ENCODE results near the gene SLC49A3. TPM values are rescaled to one million over a fixed set of nuclear protein-coding genes. Genes with fewer than 3 reads are reported as not detected.

The SLC49A3 gene
- polyA plus RNA-seq, 1 donor from 2014 or later: not detected

- Histone ChIP-seq H3K4me2 (ENCODE audit: low read length) (no peak overlapping the region), H3K9me2 (ENCODE audit: insufficient read depth, low read length) (no peaks in the 10 kb centered on the region), H3K27ac (ENCODE audit: low read length) (no peak overlapping the region), H3K4me3 (ENCODE audit: low read length) (no peak overlapping the region), H3K79me2 (replicated peaks; ENCODE audit: insufficient read depth, low read length) (peaks cover 8% of the 10 kb centered on the region), H3K36me3 (ENCODE audit: insufficient read depth, low read length) (no peaks in the 10 kb centered on the region), H3K27me3 (ENCODE audit: insufficient read depth, low read depth, low read length) (no peaks in the 10 kb centered on the region), H3K9me3 (ENCODE audit: low read length) (no peaks in the 10 kb centered on the region), H4K20me1 (ENCODE audit: insufficient read depth) (no peaks in the 10 kb centered on the region), H3K9ac (ENCODE audit: low read length) (no peak overlapping the region), H2AFZ (ENCODE audit: low read depth, low read length) (no peak overlapping the region), H3F3A (ENCODE audit: insufficient read depth, low read length, poor library complexity, severe bottlenecking) (no peaks in the 10 kb centered on the region)
- TF ChIP-seq CTCF (IDR thresholded peaks at IDR 0.05; ENCODE audit: poor library complexity, severe bottlenecking): no peak
- no peak for TF ChIP-seq EZH2 (IDR thresholded peaks at IDR 0.05; ENCODE audit: borderline replicate concordance, insufficient read depth, low read length, poor library complexity, severe bottlenecking)
- no peak for TF ChIP-seq POLR2AphosphoS5 (IDR thresholded peaks at IDR 0.05)
- TF ChIP-seq SMC3 (conservative IDR thresholded peaks at IDR 0.05; ENCODE audit: poor library complexity): no peak
- TF ChIP-seq EP300 (conservative IDR thresholded peaks at IDR 0.05; ENCODE audit: poor library complexity, severe bottlenecking): no peak
- no peak for TF ChIP-seq MXI1 (conservative IDR thresholded peaks at IDR 0.05; ENCODE audit: poor library complexity, severe bottlenecking)
- TF ChIP-seq REST (IDR thresholded peaks at IDR 0.05; ENCODE audit: borderline replicate concordance): no peak
- no peak for TF ChIP-seq TAF1 (IDR thresholded peaks at IDR 0.05; ENCODE audit: low read depth)
- no peak for TF ChIP-seq RAD21 (conservative IDR thresholded peaks at IDR 0.05)
Measured at GRCh38 chr4:734075-734474, 45.1 kb upstream of the SLC49A3 start.

GRCh38 chr4:733631-733980, 44.7 kb upstream of the SLC49A3 start:
- H2AFZ ChIP-seq (ENCODE audit: low read depth, low read length): no peak overlapping the region
- H4K20me1 ChIP-seq (ENCODE audit: insufficient read depth): no peaks in the 10 kb centered on the region
- no peak overlapping the region for H3K4me2 ChIP-seq (ENCODE audit: low read length)
- no peaks in the 10 kb centered on the region for H3F3A ChIP-seq (ENCODE audit: insufficient read depth, low read length, poor library complexity, severe bottlenecking)
- no peak overlapping the region for H3K27ac ChIP-seq (ENCODE audit: low read length)
- H3K4me3 ChIP-seq (ENCODE audit: low read length): no peak overlapping the region
- H3K9ac ChIP-seq (ENCODE audit: low read length): no peak overlapping the region
- no peaks in the 10 kb centered on the region for H3K27me3 ChIP-seq (ENCODE audit: insufficient read depth, low read depth, low read length)
- H3K9me3 ChIP-seq (ENCODE audit: low read length): no peaks in the 10 kb centered on the region
- H3K79me2 ChIP-seq (replicated peaks; ENCODE audit: insufficient read depth, low read length): peaks cover 11% of the 10 kb centered on the region
- no peak for TF ChIP-seq MXI1 (conservative IDR thresholded peaks at IDR 0.05; ENCODE audit: poor library complexity, severe bottlenecking)
- no peak for TF ChIP-seq EZH2 (IDR thresholded peaks at IDR 0.05; ENCODE audit: borderline replicate concordance, insufficient read depth, low read length, poor library complexity, severe bottlenecking)
- no peak for TF ChIP-seq SMC3 (conservative IDR thresholded peaks at IDR 0.05; ENCODE audit: poor library complexity)
- no peak for TF ChIP-seq EP300 (conservative IDR thresholded peaks at IDR 0.05; ENCODE audit: poor library complexity, severe bottlenecking)
- TF ChIP-seq REST (IDR thresholded peaks at IDR 0.05; ENCODE audit: borderline replicate concordance): no peak
- TF ChIP-seq RAD21 (conservative IDR thresholded peaks at IDR 0.05): no peak
- no peak for TF ChIP-seq POLR2AphosphoS5 (IDR thresholded peaks at IDR 0.05)
- no peak for TF ChIP-seq CTCF (IDR thresholded peaks at IDR 0.05; ENCODE audit: poor library complexity, severe bottlenecking)
- TF ChIP-seq TAF1 (IDR thresholded peaks at IDR 0.05; ENCODE audit: low read depth): no peak
- H3K36me3 ChIP-seq (ENCODE audit: insufficient read depth, low read length): no peaks in the 10 kb centered on the region
- no peaks in the 10 kb centered on the region for H3K9me2 ChIP-seq (ENCODE audit: insufficient read depth, low read length)

Measured in neural cell (in vitro differentiated cells).